Measurements from ENCODE around the gene TBX20. TPM values are rescaled to one million over a fixed set of nuclear protein-coding genes. Genes with fewer than 3 reads are reported as not detected.
"Not testable (repeated sequence)": the region's sequence is repeated elsewhere in the genome, so short reads cannot be mapped to it uniquely, and the experiment has no call there.

TBX20 gene
- total and polyA plus RNA-seq, 5 experiments from 2014 or later = not detected

DNA sequence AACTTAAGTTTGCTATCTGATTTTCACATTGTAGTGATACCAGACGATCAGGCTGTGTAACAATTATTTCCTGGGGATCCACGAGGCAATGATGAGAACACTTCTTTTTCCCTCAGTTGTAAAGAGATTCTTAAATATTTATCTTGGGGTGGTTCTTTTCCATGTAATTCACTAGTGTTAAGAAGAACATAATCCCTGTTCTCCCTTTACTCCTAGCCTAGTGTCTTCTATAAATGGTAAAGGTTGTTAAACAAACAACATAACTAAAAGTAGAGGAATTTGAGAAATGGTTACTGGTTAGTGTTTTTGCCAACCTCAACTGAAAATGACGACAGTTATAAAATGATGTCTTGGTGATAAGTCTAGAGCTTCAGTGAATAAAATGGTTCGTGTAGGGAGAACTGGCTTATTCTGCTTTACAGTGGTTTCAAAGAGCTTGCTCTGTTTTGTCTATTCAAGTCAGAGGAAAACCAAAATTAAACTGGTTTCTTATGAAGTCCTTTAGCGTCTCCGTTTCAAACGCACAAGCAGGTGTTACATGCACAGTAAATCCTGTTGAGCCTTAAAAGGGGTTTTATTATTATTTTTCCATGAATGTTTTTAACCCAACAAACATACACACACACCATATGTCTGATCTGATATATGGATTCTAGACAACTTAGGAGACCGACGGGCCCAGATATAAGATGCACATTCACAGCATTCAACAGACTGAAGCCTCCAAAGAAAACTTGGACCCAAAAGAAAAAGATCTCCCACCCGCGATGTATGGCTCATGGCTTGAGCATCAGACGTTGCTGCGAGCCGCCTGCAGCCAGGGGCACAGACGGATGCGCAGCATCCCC is 1.1 kb downstream of the TBX20 start:
- DNase-seq (no peak), ATAC-seq (no peak)
- Mint-ChIP-seq H3K4me1 (peaks cover 2 to 17% (median 12%) of the 10 kb centered on the region in 4 donors), H3K36me3 (peaks cover 0 to 16% (median 0%) of the 10 kb centered on the region in 3 donors), H3K27me3 (peaks cover 60 to 86% (median 76%) of the 10 kb centered on the region in 5 donors), H3K9me3 (peaks cover 0 to 18% (median 2%) of the 10 kb centered on the region in 9 donors), H3K27ac (peak overlapping the region in 1 of 10 donors; percentile 29), H3K4me3 (peak overlapping the region; percentile 1 to 77 (median 60))
- POLR2A ChIA-PET = no interaction called here

DNA sequence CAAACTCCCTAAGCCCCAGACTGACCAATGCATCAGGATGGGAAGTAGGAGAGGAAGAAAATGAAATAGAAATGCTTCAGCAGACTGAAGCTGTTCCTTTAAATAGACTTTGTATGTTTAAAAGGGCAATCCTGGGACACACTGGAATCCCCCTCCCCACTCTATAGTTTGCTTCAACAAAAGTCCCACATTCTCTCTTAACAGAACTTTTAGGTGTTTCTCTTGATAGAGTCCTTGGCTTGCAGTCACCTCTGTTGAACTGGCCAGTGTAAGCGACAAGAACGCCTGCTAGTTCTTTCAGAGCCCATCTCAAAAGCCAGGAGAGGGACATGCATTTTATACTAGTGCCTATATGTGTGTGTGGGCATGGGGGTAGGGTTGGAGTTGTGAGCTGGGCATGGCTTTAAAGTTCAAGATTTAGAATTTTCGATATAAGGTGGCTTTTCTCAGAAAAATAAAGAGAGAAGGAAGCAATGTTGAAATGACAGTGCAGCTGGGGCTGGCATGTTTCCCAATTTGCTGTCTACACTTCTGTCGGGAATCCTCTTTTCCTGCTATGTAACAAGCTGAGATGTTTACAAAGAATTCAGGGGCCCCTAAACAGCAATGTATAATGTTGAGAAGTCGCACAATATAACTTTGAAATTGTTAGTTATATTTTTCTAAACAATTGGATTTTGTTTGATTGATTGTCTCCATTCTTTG is 2.1 kb downstream of the TBX20 start:
- Mint-ChIP-seq H3K27ac (no peak overlapping the region), H3K4me3 (peak overlapping the region in 1 of 10 donors; percentile 41)

DNA sequence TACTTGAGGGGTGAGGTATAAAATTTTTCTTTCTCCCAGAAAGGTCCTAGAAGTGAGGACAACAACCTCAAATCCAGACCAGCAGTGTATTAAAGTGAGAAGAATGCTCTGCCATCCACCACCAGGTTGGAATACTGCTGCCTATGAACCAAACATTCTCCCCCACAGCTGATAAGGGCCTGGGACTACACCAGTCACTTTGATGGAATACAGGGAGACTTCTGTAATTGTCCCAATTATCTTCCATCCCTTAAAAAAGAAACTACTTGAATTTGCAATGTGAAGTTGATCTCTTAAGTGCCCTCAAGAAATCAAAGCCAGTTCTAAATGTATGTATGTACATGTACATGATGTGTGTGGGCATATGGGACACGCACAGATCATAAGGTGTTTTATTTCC is 3.0 kb downstream of the TBX20 start:
- Mint-ChIP-seq H3K27me3 (peaks cover 53 to 80% (median 72%) of the 10 kb centered on the region in 5 donors), H3K4me1 (peaks cover 0 to 15% (median 12%) of the 10 kb centered on the region in 4 donors), H3K9me3 (peaks cover 0 to 12% (median under 1%) of the 10 kb centered on the region in 9 donors)

More for the DNA sequence above, 2.1 kb downstream of the TBX20 start:
- Mint-ChIP-seq H3K36me3 (peaks cover 0 to 16% (median 0%) of the 10 kb centered on the region in 3 donors), H3K27me3 (peaks cover 60 to 85% (median 78%) of the 10 kb centered on the region in 5 donors), H3K9me3 (peaks cover 0 to 15% (median 2%) of the 10 kb centered on the region in 9 donors), H3K4me1 (peaks cover 0 to 15% (median 12%) of the 10 kb centered on the region in 4 donors)
- no peak for ATAC-seq
- DNase-seq = no peak
- POLR2A ChIA-PET = no interaction called here

GRCh38 chr7:35250452-35250851 is 3.4 kb downstream of the TBX20 start:
- peaks cover 50 to 76% (median 70%) of the 10 kb centered on the region in 5 donors for H3K27me3 Mint-ChIP-seq
- ATAC-seq (no peak), DNase-seq (no peak)
- H3K36me3 Mint-ChIP-seq = peaks cover 0 to 16% (median 0%) of the 10 kb centered on the region in 3 donors
- H3K9me3 Mint-ChIP-seq = peaks cover 0 to 12% (median 0%) of the 10 kb centered on the region in 9 donors
- peaks cover 0 to 15% (median 12%) of the 10 kb centered on the region in 4 donors for H3K4me1 Mint-ChIP-seq
- no peak overlapping the region for H3K27ac Mint-ChIP-seq
- H3K4me3 Mint-ChIP-seq = no peak overlapping the region
- POLR2A ChIA-PET = no interaction called here

More for the DNA sequence above, 3.0 kb downstream of the TBX20 start:
- ATAC-seq (no peak), DNase-seq (no peak)
- POLR2A ChIA-PET = no interaction called here
- Mint-ChIP-seq H3K27ac (peak overlapping the region in 1 of 10 donors; percentile 29), H3K36me3 (peaks cover 0 to 16% (median 0%) of the 10 kb centered on the region in 3 donors), H3K4me3 (no peak overlapping the region)

- POLR2A ChIA-PET = interaction anchor here (0.6 kb wide), 1 partner anchor 13 kb away, joined by 3 read pairs; no protein-coding TSS in a partner anchor
- ATAC-seq = no peak
- Mint-ChIP-seq H3K4me3 (peak overlapping the region in 1 of 10 donors; percentile 41), H3K27ac (peak overlapping the region in 1 of 10 donors; percentile 34), H3K36me3 (peaks cover 0 to 16% (median 0%) of the 10 kb centered on the region in 3 donors), H3K4me1 (peaks cover 0 to 14% (median 12%) of the 10 kb centered on the region in 4 donors), H3K27me3 (peaks cover 48 to 75% (median 69%) of the 10 kb centered on the region in 5 donors), H3K9me3 (peaks cover 0 to 9% (median 0%) of the 10 kb centered on the region in 9 donors)
- no peak for DNase-seq
Measured at GRCh38 chr7:35249537-35249907, 4.4 kb downstream of the TBX20 start.

DNA sequence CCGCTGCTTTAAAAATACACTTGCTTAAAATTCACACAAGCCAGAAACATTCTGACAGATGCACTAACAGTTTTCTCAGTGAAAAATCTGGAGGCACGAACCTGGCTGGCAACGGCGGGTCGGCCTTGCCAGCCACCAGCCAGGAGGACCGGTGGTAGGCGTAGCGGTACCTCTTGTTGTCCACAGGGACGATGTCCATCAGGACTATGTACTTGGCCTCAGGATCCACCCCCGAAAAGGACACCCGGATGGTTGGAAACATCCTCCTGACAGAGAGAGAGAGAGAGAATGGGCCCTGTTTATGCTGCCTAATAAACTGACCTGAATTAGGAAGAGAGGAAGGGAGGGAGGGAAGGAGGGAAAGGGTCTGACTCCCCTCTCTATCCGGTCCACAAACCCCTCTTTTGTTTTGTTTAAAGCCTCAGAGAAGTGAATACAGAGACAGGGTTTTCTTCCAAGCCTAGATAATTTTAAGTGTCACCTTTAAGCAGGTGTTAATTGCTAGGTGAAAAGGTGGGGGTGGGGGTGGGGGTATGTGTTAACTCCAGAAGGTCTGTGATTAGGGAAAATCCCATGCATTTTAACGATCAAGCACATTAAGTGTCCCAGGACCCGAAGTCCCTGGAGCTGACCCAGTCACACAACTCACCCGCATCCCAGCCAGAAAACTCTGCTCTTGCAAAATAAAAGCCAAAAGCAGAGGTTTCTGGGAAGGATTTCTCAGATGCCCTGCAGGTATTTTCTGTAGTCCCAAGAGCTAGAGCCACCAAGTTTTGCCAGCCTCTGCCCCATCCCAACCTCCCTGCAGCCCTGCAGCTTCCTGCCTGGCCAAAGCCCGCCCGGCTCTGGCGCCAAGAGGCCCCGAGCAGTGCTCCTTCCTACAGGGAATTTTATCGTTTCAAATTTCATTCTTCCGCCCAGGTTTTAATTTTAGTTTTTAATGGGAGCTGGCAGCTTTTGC is 5.0 kb downstream of the TBX20 start:
- Mint-ChIP-seq H3K36me3 (peaks cover 0 to 16% (median 0%) of the 10 kb centered on the region in 3 donors), H3K27me3 (peaks cover 50 to 79% (median 67%) of the 10 kb centered on the region in 5 donors), H3K27ac (no peak overlapping the region), H3K9me3 (peaks cover 0 to 9% (median 0%) of the 10 kb centered on the region in 9 donors), H3K4me3 (peak overlapping the region in 1 of 10 donors; percentile 41), H3K4me1 (peaks cover 0 to 13% (median 10%) of the 10 kb centered on the region in 4 donors)
- ATAC-seq (no peak), DNase-seq (no peak)
- POLR2A ChIA-PET = interaction anchor here (0.6 kb wide), 1 partner anchor 14 kb away, joined by 3 read pairs; no protein-coding TSS in a partner anchor

GRCh38 chr7:35246819-35247218 is 7.1 kb downstream of the TBX20 start:
- POLR2A ChIA-PET = no interaction called here
- Mint-ChIP-seq H3K27ac (no peak overlapping the region), H3K9me3 (peaks cover 0 to 1% (median 0%) of the 10 kb centered on the region in 9 donors), H3K4me1 (peaks cover 0 to 3% (median 1%) of the 10 kb centered on the region in 4 donors), H3K4me3 (no peak overlapping the region), H3K27me3 (peaks cover 36 to 65% (median 57%) of the 10 kb centered on the region in 5 donors), H3K36me3 (peaks cover 0 to 7% (median 0%) of the 10 kb centered on the region in 3 donors)
- no peak for ATAC-seq
- DNase-seq = no peak

- ATAC-seq (no peak), DNase-seq (no peak)
- H3K4me1 Mint-ChIP-seq = no peaks in the 10 kb centered on the region
- H3K27ac Mint-ChIP-seq = no peak overlapping the region
- no peaks in the 10 kb centered on the region for H3K36me3 Mint-ChIP-seq
- peaks cover 21 to 31% (median 23%) of the 10 kb centered on the region in 5 donors for H3K27me3 Mint-ChIP-seq
- H3K4me3 Mint-ChIP-seq = no peak overlapping the region
- POLR2A ChIA-PET = no interaction called here
- no peaks in the 10 kb centered on the region for H3K9me3 Mint-ChIP-seq
Measured at GRCh38 chr7:35241884-35242283, 12.0 kb downstream of the TBX20 start.

- DNase-seq (no peak), ATAC-seq (no peak)
- Mint-ChIP-seq H3K4me3 (no peak overlapping the region), H3K4me1 (no peaks in the 10 kb centered on the region), H3K9me3 (no peaks in the 10 kb centered on the region), H3K36me3 (no peaks in the 10 kb centered on the region), H3K27me3 (peaks cover 20 to 28% (median 22%) of the 10 kb centered on the region in 5 donors), H3K27ac (no peak overlapping the region)
- POLR2A ChIA-PET = no interaction called here
Measured at GRCh38 chr7:35241436-35241835, 12.5 kb downstream of the TBX20 start.

DNA sequence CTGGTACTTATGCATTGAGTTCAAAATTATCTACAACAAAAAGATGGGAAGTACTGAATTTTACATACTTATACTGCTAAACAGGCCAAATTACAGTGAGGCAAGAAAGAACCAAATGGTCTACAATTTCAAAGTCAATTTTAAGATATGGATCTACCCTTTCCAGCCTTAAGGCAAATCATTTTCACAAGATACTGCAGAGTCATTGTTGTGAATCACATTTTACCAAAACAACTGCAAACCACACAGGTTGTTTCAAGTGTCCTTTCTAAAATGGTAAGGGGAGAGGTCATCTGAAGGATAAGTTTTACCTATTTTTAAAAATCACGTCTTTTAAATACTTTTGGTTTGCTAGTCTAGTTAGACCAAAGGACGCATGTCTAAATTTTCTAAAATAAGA is 12.9 kb downstream of the TBX20 start:
- H3K9me3 Mint-ChIP-seq, H3K36me3 Mint-ChIP-seq, DNase-seq, POLR2A ChIA-PET, ATAC-seq, H3K4me3 Mint-ChIP-seq, H3K27ac Mint-ChIP-seq, H3K4me1 Mint-ChIP-seq: not testable (repeated sequence)
- H3K27me3 Mint-ChIP-seq = peaks cover 20 to 28% (median 22%) of the 10 kb centered on the region in 5 donors

DNA sequence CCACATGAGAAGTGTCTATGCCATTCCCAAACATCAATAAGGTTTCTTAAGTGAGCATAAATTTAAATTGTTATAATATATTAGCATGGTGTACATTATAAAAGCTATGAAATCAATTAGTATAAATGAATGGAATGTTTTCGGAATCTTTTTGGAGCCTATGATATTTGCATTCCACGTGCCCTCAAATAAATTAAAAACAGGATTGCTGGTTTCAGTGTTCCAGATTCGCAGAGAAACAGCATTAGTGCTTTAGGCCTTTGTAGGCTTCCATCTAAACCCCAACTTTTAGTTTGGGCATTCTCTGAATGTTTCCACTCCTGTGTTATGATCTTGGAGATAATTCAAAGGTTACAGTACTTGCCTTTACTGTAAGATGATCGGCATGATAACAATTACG is 15.4 kb downstream of the TBX20 start:
- POLR2A ChIA-PET, H3K4me3 Mint-ChIP-seq, ATAC-seq, H3K27ac Mint-ChIP-seq, DNase-seq, H3K9me3 Mint-ChIP-seq, H3K36me3 Mint-ChIP-seq, H3K4me1 Mint-ChIP-seq: not testable (repeated sequence)
- H3K27me3 Mint-ChIP-seq = peaks cover 9 to 21% (median 17%) of the 10 kb centered on the region in 5 donors

- peaks cover 2 to 19% (median 7%) of the 10 kb centered on the region in 5 donors for H3K27me3 Mint-ChIP-seq
- no peak overlapping the region for H3K27ac Mint-ChIP-seq
- POLR2A ChIA-PET = no interaction called here
Measured at GRCh38 chr7:35232994-35233393, 20.9 kb downstream of the TBX20 start.

More at GRCh38 chr7:35232994-35233393, 20.9 kb downstream of the TBX20 start:
- DNase-seq (no peak), ATAC-seq (no peak)
- no peaks in the 10 kb centered on the region for H3K36me3 Mint-ChIP-seq
- H3K4me3 Mint-ChIP-seq = no peak overlapping the region
- H3K4me1 Mint-ChIP-seq = no peaks in the 10 kb centered on the region
- H3K9me3 Mint-ChIP-seq = no peaks in the 10 kb centered on the region

Data from naive thymus-derived CD8-positive, alpha-beta T cell (primary cell).